ENCODE measurements around the gene MBNL2.

Gene MBNL2

GRCh38 chr13:97433727-97434396 is 211.7 kb downstream of the MBNL2 start, which contains the start of gene RAP2A:
TSS of gene RAP2A (plus strand) at chr13:97434169. CDS start at chr13:97434471, 302 bp downstream.
- in situ Hi-C loops (cut with MboI; ENCODE audit: low sequenced_read_pairs) = no loop called here

GRCh38 chr13:97434397-97435201 is 212.5 kb downstream of the MBNL2 start:
- in situ Hi-C loops (cut with MboI; ENCODE audit: low sequenced_read_pairs) = no loop called here

GRCh38 chr13:97435323-97435722 is 213.2 kb downstream of the MBNL2 start:
- in situ Hi-C loops (cut with MboI; ENCODE audit: low sequenced_read_pairs) = no loop called here

- in situ Hi-C loops (cut with MboI; ENCODE audit: low sequenced_read_pairs) = no loop called here
These were observed 213.7 kb downstream of the MBNL2 start for GRCh38 chr13:97435794-97436193.

GRCh38 chr13:97436845-97437244 is 214.7 kb downstream of the MBNL2 start:
- in situ Hi-C loops (cut with MboI; ENCODE audit: low sequenced_read_pairs) = no loop called here

- in situ Hi-C loops (cut with MboI; ENCODE audit: low sequenced_read_pairs) = no loop called here
These were observed 215.6 kb downstream of the MBNL2 start for GRCh38 chr13:97437729-97438128.

GRCh38 chr13:97438856-97439595 is 216.9 kb downstream of the MBNL2 start:
- in situ Hi-C loops (cut with MboI; ENCODE audit: low sequenced_read_pairs) = no loop called here

GRCh38 chr13:97440598-97441170 is 218.6 kb downstream of the MBNL2 start:
- in situ Hi-C loops (cut with MboI; ENCODE audit: low sequenced_read_pairs) = no loop called here

GRCh38 chr13:97441368-97441767 is 219.2 kb downstream of the MBNL2 start:
- in situ Hi-C loops (cut with MboI; ENCODE audit: low sequenced_read_pairs) = no loop called here

Data from HL-60/S4 (cell line).